GM12875 (cell line): ENCODE data around the gene MEIS2.
A peak's percentile ranks its signal among the peaks of the same experiment; 100 is the strongest.

Experiments used
- H3K4me3 ChIP-seq: one replicate; pipeline ENCODE4 v1.5.1; 2011; ENCODE audit warnings: low read depth, low read length, control low read depth
- CTCF ChIP-seq: IDR thresholded peaks from 2 replicates; pipeline ENCODE4 v1.5.1; 2011; ENCODE audit warnings: low read depth, mild to moderate bottlenecking, control low read depth, inconsistent platforms, low read length, moderate library complexity, borderline replicate concordance; ENCODE audit not compliant: insufficient read depth

The MEIS2 gene

GRCh38 chr15:37109168-37109871 is 9.0 kb upstream of the MEIS2 start:
- TF ChIP-seq CTCF: no peak
- H3K4me3 ChIP-seq: no peak overlapping the region

GRCh38 chr15:37108381-37109167 is 8.2 kb upstream of the MEIS2 start:
- H3K4me3 ChIP-seq: no peak overlapping the region
- no peak for TF ChIP-seq CTCF

GRCh38 chr15:37107744-37108380 is 7.5 kb upstream of the MEIS2 start:
- no peak overlapping the region for H3K4me3 ChIP-seq
- TF ChIP-seq CTCF: no peak

GRCh38 chr15:37107071-37107743 is 6.9 kb upstream of the MEIS2 start:
- H3K4me3 ChIP-seq: no peak overlapping the region
- TF ChIP-seq CTCF: no peak

GRCh38 chr15:37106490-37107001 is 6.2 kb upstream of the MEIS2 start:
- H3K4me3 ChIP-seq: no peak overlapping the region
- peak; percentile 50; the same call in 1 of the 2 replicates for TF ChIP-seq CTCF

- H3K4me3 ChIP-seq: no peak overlapping the region
- TF ChIP-seq CTCF: no peak
Measured at GRCh38 chr15:37105889-37106288, 5.5 kb upstream of the MEIS2 start.
